ENCODE measurements around the gene GDPD5. TPM values are rescaled to one million over a fixed set of nuclear protein-coding genes. Genes with fewer than 3 reads are reported as not detected.

The GDPD5 gene
- total and polyA plus RNA-seq, 8 donors, result 0.58 to 57.6 (median 4.9) TPM

DNA sequence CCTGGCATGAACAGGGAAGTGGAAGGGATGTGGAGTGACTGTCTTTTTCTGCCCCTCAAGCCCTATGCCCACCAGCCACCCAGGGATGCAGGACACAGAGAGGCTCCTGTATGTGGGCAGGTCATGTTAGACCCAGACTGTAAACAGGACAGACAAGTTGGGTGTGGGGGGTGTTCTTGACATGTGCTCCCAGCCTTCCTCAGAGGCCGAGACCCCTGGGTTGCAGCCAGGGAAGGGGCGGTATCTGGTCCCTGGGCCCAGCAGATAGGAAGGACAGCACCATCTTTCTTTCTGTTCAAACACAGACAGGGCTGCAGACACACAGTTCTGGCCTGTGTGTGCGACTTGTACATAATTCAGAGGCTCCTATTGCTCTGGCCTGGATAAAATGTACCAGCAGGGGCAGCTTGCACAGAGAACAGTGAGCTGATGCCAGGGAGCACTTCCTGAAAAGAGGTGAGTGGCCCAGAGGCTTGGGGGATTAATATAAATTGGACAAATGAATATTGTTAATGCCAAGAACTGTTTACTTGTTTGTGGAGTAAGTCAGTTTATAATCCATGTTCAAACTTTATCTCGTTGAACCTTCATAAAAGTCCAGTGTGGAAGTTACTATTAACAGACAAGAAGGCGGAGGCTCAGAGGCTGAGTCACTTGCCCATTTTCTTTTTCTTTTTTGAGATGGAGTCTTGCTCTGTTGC is 16.6 kb downstream of the GDPD5 start:
- Histone ChIP-seq H3K4me1 (peaks cover 0 to 11% (median 2%) of the 10 kb centered on the region in 4 donors), H3K9me3 (no peaks in the 10 kb centered on the region), H3K27ac (no peak overlapping the region), H3K36me3 (no peaks in the 10 kb centered on the region), H3K27me3 (no peaks in the 10 kb centered on the region), H3K4me3 (no peak overlapping the region)
- intact Hi-C loops (cut with DNase I; ENCODE audit: low total_unique reads), result no loop called here
- no peak for TF ChIP-seq EP300 (IDR thresholded peaks at IDR 0.05)
- no peak for TF ChIP-seq POLR2AphosphoS5 (IDR thresholded peaks at IDR 0.05)
- TF ChIP-seq, protein P1, sequence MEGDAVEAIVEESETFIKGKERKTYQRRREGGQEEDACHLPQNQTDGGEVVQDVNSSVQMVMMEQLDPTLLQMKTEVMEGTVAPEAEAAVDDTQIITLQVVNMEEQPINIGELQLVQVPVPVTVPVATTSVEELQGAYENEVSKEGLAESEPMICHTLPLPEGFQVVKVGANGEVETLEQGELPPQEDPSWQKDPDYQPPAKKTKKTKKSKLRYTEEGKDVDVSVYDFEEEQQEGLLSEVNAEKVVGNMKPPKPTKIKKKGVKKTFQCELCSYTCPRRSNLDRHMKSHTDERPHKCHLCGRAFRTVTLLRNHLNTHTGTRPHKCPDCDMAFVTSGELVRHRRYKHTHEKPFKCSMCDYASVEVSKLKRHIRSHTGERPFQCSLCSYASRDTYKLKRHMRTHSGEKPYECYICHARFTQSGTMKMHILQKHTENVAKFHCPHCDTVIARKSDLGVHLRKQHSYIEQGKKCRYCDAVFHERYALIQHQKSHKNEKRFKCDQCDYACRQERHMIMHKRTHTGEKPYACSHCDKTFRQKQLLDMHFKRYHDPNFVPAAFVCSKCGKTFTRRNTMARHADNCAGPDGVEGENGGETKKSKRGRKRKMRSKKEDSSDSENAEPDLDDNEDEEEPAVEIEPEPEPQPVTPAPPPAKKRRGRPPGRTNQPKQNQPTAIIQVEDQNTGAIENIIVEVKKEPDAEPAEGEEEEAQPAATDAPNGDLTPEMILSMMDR (IDR thresholded peaks at IDR 0.05), result no peak
- TF ChIP-seq POLR2A (IDR thresholded peaks at IDR 0.05), result no peak
- 63 to 90% (median 79%) methylated on average over 4 to 5 of the region's 5 CpGs for WGBS, 5 donors
- DNase-seq, result no peak

DNA sequence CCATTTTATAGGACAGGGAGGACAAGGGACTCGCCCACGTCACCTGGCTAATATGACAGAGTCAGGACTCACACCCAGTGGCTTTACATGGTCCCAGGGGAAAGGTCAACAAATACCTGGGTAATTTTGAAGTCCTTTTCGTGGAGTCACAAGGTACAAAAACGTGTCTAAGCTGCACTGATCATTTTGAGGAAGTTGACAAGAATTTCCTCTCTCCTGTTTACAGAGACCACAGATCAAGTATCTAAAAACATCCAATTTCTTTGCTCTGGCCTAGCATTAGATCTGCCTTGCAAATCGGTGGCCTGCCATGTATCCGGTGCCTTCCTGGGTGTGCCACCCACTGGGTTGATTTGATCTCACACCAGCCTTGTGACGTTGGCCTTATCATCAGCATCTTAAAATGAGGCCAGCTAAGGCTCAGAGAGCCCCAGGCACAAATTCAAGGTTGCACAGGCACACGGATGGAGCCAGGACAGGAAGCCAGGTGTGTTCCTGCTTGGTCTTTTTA is 17.6 kb downstream of the GDPD5 start:
- WGBS, 5 donors, result 51 to 64% (median 61%) methylated on average over 7 to 8 of the region's 8 CpGs
- no peaks in the 10 kb centered on the region for H3K27me3 ChIP-seq
- no peak overlapping the region for H3K27ac ChIP-seq
- intact Hi-C loops (cut with DNase I; ENCODE audit: low total_unique reads), result no loop called here
- no peak overlapping the region for H3K4me3 ChIP-seq
- no peaks in the 10 kb centered on the region for H3K36me3 ChIP-seq
- H3K9me3 ChIP-seq, result no peaks in the 10 kb centered on the region
- TF ChIP-seq POLR2AphosphoS5 (IDR thresholded peaks at IDR 0.05), result no peak
- no peak for DNase-seq
- H3K4me1 ChIP-seq, result peaks cover 0 to 8% (median 2%) of the 10 kb centered on the region in 4 donors

DNA sequence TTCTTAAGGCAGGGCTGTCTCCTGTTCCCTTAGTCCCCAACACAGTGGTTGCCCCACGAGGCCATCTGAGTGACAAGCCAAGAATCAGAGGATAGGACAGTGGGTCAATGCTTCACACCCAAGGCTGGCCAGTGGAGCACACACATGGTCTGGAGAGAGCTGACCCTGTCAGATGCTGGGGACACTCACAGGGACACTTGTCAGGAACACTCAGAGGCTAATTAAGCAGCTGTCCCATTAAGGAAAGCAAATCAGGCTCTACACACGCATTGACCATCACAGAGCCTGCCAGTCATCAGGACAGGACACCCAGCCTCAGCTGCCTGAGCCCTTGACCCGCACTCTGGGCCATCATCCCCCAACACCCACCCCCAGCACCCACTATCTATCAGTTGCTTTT is 18.2 kb downstream of the GDPD5 start:
- Histone ChIP-seq H3K27me3 (no peaks in the 10 kb centered on the region), H3K9me3 (no peaks in the 10 kb centered on the region), H3K27ac (no peak overlapping the region), H3K36me3 (no peaks in the 10 kb centered on the region), H3K4me1 (peaks cover 0 to 8% (median 2%) of the 10 kb centered on the region in 4 donors), H3K4me3 (no peak overlapping the region)
- no peak for DNase-seq
- intact Hi-C loops (cut with DNase I; ENCODE audit: low total_unique reads), result no loop called here
- WGBS, 5 donors, result 91 to 96% (median 94%) methylated on average over 3 of the region's 3 CpGs
- TF ChIP-seq POLR2AphosphoS5 (IDR thresholded peaks at IDR 0.05), result no peak
- TF ChIP-seq POLR2A (IDR thresholded peaks at IDR 0.05), result no peak
- TF ChIP-seq, protein P1 (IDR thresholded peaks at IDR 0.05), result no peak
- no peak for TF ChIP-seq EP300 (IDR thresholded peaks at IDR 0.05)

DNA sequence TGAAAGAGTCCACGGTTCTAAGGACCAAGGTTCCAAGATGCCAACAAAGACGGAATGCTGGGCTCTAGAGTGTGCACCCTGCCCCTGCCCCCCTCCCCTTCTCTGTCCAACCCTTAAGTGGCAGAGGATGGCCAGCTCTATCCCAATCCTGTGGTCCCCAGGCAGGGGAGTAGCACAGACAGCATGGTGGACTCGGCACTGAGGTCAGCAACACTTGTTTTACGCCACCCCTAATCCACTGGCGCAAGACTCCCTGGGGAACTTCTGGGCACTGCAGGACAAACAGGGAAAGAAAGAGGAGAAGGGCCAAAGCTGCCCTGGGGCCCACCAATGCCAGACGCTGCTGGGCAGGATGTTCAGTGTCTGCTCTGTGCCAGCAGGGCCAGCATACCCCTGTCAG is 18.9 kb downstream of the GDPD5 start:
- no peak for DNase-seq
- no peak overlapping the region for H3K27ac ChIP-seq
- no peaks in the 10 kb centered on the region for H3K9me3 ChIP-seq
- WGBS, 5 donors, result 89 to 96% (median 93%) methylated on average over 6 of the region's 6 CpGs
- H3K4me3 ChIP-seq, result no peak overlapping the region
- intact Hi-C loops (cut with DNase I; ENCODE audit: low total_unique reads), result no loop called here
- H3K27me3 ChIP-seq, result no peaks in the 10 kb centered on the region
- H3K36me3 ChIP-seq, result no peaks in the 10 kb centered on the region
- TF ChIP-seq POLR2A (IDR thresholded peaks at IDR 0.05) (no peak), POLR2AphosphoS5 (IDR thresholded peaks at IDR 0.05) (no peak), EP300 (IDR thresholded peaks at IDR 0.05) (no peak)
- TF ChIP-seq, protein P1 (IDR thresholded peaks at IDR 0.05), result no peak
- H3K4me1 ChIP-seq, result peaks cover 0 to 8% (median 2%) of the 10 kb centered on the region in 4 donors

Measured in stomach (tissue), 9 donors.